ENCODE measurements around the gene SLC40A1.

DNA sequence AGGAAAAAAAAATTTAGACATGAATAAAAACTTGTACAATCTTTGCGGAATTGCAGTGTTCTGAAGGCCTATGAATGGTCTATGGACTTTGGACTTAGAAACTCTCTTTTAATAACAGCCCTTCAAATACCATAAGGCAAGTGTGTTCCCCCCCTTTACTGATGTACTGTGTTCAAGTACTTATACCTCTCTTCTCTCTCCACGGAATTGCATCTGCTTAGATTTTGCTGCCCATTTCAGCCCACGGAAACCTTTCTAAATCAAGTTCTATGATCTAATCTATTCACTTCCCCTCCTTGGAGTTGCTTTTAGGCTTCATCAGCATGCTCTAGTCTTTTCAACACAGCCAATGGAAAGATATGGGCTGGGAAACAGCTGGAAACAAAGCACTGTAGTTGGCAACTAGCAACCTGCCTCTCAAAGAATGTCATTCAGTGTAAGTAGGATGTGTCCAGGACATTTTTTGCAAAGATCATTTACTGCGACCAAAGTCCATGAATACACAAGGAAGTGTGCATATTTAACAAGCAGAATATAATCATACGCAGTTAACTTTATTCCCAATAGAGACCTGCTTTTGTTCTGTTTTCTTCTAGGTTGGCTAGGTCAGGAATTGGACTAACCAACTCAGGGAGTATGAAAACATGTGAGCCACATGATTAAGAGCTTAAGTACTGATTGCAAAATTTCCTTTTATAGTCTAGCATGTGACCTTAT is 58.0 kb downstream of the SLC40A1 start:
- TF ChIP-seq POLR2A (IDR thresholded peaks at IDR 0.05) (no peak), POLR2AphosphoS5 (IDR thresholded peaks at IDR 0.05) (no peak), EP300 (IDR thresholded peaks at IDR 0.05) (no peak)
- TF ChIP-seq, protein P1, sequence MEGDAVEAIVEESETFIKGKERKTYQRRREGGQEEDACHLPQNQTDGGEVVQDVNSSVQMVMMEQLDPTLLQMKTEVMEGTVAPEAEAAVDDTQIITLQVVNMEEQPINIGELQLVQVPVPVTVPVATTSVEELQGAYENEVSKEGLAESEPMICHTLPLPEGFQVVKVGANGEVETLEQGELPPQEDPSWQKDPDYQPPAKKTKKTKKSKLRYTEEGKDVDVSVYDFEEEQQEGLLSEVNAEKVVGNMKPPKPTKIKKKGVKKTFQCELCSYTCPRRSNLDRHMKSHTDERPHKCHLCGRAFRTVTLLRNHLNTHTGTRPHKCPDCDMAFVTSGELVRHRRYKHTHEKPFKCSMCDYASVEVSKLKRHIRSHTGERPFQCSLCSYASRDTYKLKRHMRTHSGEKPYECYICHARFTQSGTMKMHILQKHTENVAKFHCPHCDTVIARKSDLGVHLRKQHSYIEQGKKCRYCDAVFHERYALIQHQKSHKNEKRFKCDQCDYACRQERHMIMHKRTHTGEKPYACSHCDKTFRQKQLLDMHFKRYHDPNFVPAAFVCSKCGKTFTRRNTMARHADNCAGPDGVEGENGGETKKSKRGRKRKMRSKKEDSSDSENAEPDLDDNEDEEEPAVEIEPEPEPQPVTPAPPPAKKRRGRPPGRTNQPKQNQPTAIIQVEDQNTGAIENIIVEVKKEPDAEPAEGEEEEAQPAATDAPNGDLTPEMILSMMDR (IDR thresholded peaks at IDR 0.05): no peak

Measured in sigmoid colon (tissue), 4 donors.